Loucy (cell line): Measurements from ENCODE around the gene FCGR2B.

Experiments
- EZH2phosphoT487 ChIP-seq: fragments of 200-600 bp; IDR thresholded peaks from 2 replicates; pipeline ENCODE4 v1.6.1; 2018; ENCODE audit warnings: antibody characterized with exemption, mild to moderate bottlenecking, moderate library complexity, borderline replicate concordance
- TF ChIP-seq, protein P1 (sequence below): fragments of 200-600 bp; sonication (generic); conservative IDR thresholded peaks from 2 replicates; pipeline ENCODE4 v1.5.1; 2014; ENCODE audit warnings: mild to moderate bottlenecking, antibody characterized with exemption, low read length

DNA sequence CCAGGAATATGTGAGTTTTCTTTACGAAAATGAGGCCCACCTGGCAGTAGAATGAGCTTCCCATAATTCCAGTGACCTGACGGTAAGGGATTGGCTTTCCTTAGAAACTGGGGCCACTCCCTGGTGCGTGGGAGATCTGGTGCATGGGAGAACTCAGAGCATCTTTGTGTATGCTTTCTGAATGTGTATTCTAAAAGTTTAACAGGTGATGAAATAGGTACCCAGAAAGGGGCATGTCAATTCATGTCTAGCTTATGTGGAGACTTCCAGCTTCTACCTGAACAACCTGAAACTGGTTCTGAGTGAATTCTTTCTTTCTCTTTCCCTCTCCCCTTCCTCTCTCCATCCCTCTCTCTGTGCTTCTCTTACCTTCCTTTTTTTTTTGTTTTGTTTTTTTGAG lies 28.9 kb downstream of the FCGR2B start:
- TF ChIP-seq, protein P1, sequence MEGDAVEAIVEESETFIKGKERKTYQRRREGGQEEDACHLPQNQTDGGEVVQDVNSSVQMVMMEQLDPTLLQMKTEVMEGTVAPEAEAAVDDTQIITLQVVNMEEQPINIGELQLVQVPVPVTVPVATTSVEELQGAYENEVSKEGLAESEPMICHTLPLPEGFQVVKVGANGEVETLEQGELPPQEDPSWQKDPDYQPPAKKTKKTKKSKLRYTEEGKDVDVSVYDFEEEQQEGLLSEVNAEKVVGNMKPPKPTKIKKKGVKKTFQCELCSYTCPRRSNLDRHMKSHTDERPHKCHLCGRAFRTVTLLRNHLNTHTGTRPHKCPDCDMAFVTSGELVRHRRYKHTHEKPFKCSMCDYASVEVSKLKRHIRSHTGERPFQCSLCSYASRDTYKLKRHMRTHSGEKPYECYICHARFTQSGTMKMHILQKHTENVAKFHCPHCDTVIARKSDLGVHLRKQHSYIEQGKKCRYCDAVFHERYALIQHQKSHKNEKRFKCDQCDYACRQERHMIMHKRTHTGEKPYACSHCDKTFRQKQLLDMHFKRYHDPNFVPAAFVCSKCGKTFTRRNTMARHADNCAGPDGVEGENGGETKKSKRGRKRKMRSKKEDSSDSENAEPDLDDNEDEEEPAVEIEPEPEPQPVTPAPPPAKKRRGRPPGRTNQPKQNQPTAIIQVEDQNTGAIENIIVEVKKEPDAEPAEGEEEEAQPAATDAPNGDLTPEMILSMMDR, result no peak
- TF ChIP-seq EZH2phosphoT487, result no peak
